DOHH2 (cell line): ENCODE data around the gene GPATCH2.

ENCODE experiments used
- H3F3A ChIP-seq: fragments of 200-600 bp; sonication (generic), shearing (Covaris generic); 2 replicates; pipeline ENCODE4 v1.6.0; 2016; ENCODE audit warnings: antibody characterized with exemption, mild to moderate bottlenecking; ENCODE audit not compliant: control insufficient read depth, insufficient read depth
- H3K27ac ChIP-seq: fragments of 200-600 bp; sonication (generic); 2 replicates; pipeline ENCODE4 v1.5.1; 2014; ENCODE audit warnings: low read depth, mild to moderate bottlenecking, low read length, moderate library complexity
- H3K27me3 ChIP-seq: fragments of 200-600 bp; sonication (generic); 2 replicates; pipeline ENCODE4 v1.6.1; 2014; ENCODE audit warnings: mild to moderate bottlenecking, low read length, mixed read lengths; ENCODE audit not compliant: control insufficient read depth
- H3K36me3 ChIP-seq: fragments of 200-600 bp; sonication (generic); 2 replicates; pipeline ENCODE4 v1.6.1; 2014; ENCODE audit warnings: mild to moderate bottlenecking, low read length, moderate library complexity, mixed read lengths; ENCODE audit not compliant: control insufficient read depth
- H3K4me1 ChIP-seq: fragments of 200-600 bp; sonication (generic); 2 replicates; pipeline ENCODE4 v1.6.1; 2014; ENCODE audit warnings: mild to moderate bottlenecking, low read length, mixed read lengths; ENCODE audit not compliant: control insufficient read depth
- H3K4me2 ChIP-seq: fragments of 200-600 bp; sonication (generic); 2 replicates; pipeline ENCODE4 v1.6.0; 2014; ENCODE audit warnings: mild to moderate bottlenecking, low read length, moderate library complexity
- H3K4me3 ChIP-seq: fragments of 200-600 bp; sonication (generic); 2 replicates; pipeline ENCODE4 v1.5.1; 2014; ENCODE audit warnings: mild to moderate bottlenecking, low read length, mixed read lengths
- H3K79me2 ChIP-seq: fragments of 200-600 bp; sonication (generic); 2 replicates; pipeline ENCODE4 v1.6.1; 2014; ENCODE audit warnings: mild to moderate bottlenecking, low read length, mixed read lengths; ENCODE audit not compliant: control insufficient read depth
- H3K9me2 ChIP-seq: fragments of 200-600 bp; sonication (generic); replicated peaks from 2 replicates; pipeline ENCODE4 v1.6.1; 2014; ENCODE audit warnings: mild to moderate bottlenecking, low read length, mixed read lengths; ENCODE audit not compliant: control insufficient read depth
- H3K9me3 ChIP-seq: fragments of 200-600 bp; sonication (generic); 2 replicates; pipeline ENCODE4 v1.6.1; 2014; ENCODE audit warnings: antibody characterized with exemption, low read length, mixed read lengths; ENCODE audit not compliant: control insufficient read depth, insufficient read depth
- H4K20me1 ChIP-seq: fragments of 200-600 bp; sonication (generic); 2 replicates; pipeline ENCODE4 v1.6.0; 2014; ENCODE audit warnings: low read depth, mild to moderate bottlenecking, antibody characterized with exemption, low read length, moderate library complexity; ENCODE audit not compliant: control insufficient read depth, insufficient read depth
- EZH2phosphoT487 ChIP-seq: fragments of 200-600 bp; sonication (generic); IDR thresholded peaks from 2 replicates; pipeline ENCODE4 v1.6.1; 2017; ENCODE audit warnings: borderline replicate concordance, mild to moderate bottlenecking, antibody characterized with exemption, low read length, moderate library complexity, mixed read lengths
- TF ChIP-seq, protein P1 (sequence below): fragments of 200-600 bp; sonication (generic); IDR thresholded peaks from one replicate; pipeline ENCODE4 v1.5.1; 2014; ENCODE audit warnings: antibody characterized with exemption, mild to moderate bottlenecking, low read depth, low read length; ENCODE audit not compliant: poor library complexity, severe bottlenecking

Gene GPATCH2

DNA sequence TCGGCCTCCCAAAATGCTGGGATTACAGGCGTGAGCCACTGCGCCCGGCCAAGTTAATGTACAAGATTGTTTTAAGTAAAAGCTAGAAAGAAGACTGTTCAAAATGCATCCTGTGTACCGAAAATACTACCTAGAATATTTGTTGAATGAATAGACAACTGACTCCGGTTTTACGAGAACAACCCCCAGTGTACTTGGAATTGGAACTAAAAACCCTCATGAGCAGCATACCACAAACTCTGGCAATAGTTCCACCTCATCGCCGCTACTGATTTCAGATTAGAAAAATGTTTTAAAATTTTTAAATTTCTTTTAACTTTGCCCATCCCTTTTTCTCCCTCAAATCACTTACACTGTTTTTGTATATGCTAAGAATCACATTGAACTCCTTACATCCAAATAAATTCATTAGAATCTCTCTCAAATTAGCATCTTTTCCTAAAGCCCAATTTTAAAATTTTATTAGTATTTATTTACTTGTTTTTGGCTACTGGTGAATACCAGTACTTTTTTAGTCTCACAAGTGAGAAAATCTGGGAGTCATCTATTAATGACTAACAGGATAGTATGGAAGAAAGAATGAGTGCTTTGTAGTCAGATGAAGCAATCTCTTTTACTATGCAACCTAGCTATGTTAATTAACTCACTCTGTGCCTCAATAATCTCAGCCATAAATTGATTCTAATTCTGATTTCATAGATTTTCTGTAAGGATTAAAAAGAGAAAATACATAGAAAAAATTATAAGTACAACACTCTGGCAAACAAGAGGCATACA is 95.1 kb downstream of the GPATCH2 start:
- Histone ChIP-seq H3K79me2 (no peaks in the 10 kb centered on the region), H3K27me3 (no peaks in the 10 kb centered on the region), H3F3A (no peaks in the 10 kb centered on the region), H3K4me2 (no peak overlapping the region), H3K27ac (no peak overlapping the region), H4K20me1 (no peaks in the 10 kb centered on the region), H3K9me3 (no peaks in the 10 kb centered on the region), H3K4me1 (no peaks in the 10 kb centered on the region), H3K36me3 (no peaks in the 10 kb centered on the region), H3K9me2 (no peaks in the 10 kb centered on the region), H3K4me3 (no peak overlapping the region)
- no peak for TF ChIP-seq EZH2phosphoT487
- TF ChIP-seq, protein P1, sequence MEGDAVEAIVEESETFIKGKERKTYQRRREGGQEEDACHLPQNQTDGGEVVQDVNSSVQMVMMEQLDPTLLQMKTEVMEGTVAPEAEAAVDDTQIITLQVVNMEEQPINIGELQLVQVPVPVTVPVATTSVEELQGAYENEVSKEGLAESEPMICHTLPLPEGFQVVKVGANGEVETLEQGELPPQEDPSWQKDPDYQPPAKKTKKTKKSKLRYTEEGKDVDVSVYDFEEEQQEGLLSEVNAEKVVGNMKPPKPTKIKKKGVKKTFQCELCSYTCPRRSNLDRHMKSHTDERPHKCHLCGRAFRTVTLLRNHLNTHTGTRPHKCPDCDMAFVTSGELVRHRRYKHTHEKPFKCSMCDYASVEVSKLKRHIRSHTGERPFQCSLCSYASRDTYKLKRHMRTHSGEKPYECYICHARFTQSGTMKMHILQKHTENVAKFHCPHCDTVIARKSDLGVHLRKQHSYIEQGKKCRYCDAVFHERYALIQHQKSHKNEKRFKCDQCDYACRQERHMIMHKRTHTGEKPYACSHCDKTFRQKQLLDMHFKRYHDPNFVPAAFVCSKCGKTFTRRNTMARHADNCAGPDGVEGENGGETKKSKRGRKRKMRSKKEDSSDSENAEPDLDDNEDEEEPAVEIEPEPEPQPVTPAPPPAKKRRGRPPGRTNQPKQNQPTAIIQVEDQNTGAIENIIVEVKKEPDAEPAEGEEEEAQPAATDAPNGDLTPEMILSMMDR, result no peak

DNA sequence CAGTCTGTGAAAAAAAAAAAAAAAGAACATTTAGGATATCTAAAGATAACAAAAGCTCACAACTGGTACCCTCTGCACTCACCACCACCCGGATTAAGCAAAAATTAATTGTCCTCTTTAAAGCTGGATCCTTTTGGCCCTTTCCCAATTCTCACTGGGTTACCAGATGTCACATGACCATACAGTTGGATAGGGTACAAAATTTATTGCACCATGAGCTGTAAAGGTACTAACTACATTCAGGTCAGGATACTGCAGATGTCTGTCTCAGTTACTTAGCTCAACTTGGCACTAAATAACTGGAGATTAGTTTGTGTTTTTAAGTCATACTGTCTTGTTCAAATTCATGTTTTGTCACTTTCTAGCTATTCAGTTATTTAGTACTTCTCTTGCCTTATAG is 96.3 kb downstream of the GPATCH2 start:
- Histone ChIP-seq H3K9me3 (no peaks in the 10 kb centered on the region), H3K4me3 (no peak overlapping the region), H3K27ac (no peak overlapping the region), H4K20me1 (no peaks in the 10 kb centered on the region), H3K4me1 (no peaks in the 10 kb centered on the region), H3K4me2 (no peak overlapping the region), H3K79me2 (no peaks in the 10 kb centered on the region), H3K27me3 (no peaks in the 10 kb centered on the region), H3F3A (no peaks in the 10 kb centered on the region), H3K36me3 (no peaks in the 10 kb centered on the region), H3K9me2 (no peaks in the 10 kb centered on the region)
- TF ChIP-seq EZH2phosphoT487, result no peak
- TF ChIP-seq, protein P1, result no peak

DNA sequence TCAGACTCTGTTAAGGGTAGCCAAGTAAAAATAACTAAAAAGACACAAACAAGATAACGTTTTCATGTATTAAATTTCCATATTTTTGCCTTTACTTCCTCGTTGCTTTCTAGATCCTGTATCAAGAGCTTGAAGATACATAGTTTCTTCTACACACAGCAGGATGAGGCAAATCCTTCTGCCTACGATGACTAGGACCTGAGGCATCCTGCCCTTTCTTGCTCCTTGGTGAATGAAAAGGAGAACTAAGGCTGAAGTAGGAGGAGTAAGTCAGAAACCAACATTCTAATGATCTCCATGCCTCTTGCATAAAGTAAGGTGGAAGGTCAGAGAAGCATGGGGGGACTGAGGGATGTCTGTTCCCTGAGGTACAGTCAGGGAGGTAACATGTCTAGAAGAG is 102.6 kb downstream of the GPATCH2 start:
- Histone ChIP-seq H3K4me1 (no peaks in the 10 kb centered on the region), H3K79me2 (no peaks in the 10 kb centered on the region), H3K36me3 (no peaks in the 10 kb centered on the region), H3F3A (no peaks in the 10 kb centered on the region), H3K27me3 (no peaks in the 10 kb centered on the region), H3K4me2 (no peak overlapping the region), H3K9me2 (no peaks in the 10 kb centered on the region), H3K27ac (no peak overlapping the region), H4K20me1 (no peaks in the 10 kb centered on the region), H3K4me3 (no peak overlapping the region), H3K9me3 (no peaks in the 10 kb centered on the region)
- TF ChIP-seq EZH2phosphoT487, result no peak
- TF ChIP-seq, protein P1, result no peak
